Gastrocnemius medialis (tissue), 4 donors: Measurements from ENCODE around the gene LSP1. TPM values are rescaled to one million over a fixed set of nuclear protein-coding genes. Genes with fewer than 3 reads are reported as not detected.

Experiments
- ATAC-seq, 2 donors: fragments of 150-250 bp; one replicate each; pipeline ENCODE4 v1.9.1; 2016
- DNase-seq, 2 donors: peaks; one replicate each; pipeline ENCODE4 v3.0.0-alpha.2; 2019
- H3K27ac ChIP-seq, 4 donors: fragments of 200-600 bp; sonication (generic); 1 replicate in 1 of 4; 2 replicates in 3 of 4; pipeline ENCODE4 v1.5.1; 2016 to 2018; ENCODE audit warnings: mild to moderate bottlenecking in 2 of 4, moderate library complexity in 1 of 4
- H3K27me3 ChIP-seq, 3 donors: fragments of 200-600 bp; sonication (generic) in 2 of 3; 1 replicate in 1 of 3; 2 replicates in 2 of 3; pipeline versions ENCODE4 v1.5.1 to v1.6.0; 2016 to 2019; ENCODE audit warnings: mild to moderate bottlenecking in 1 of 3, moderate library complexity in 1 of 3
- H3K36me3 ChIP-seq, 2 donors: fragments of 200-600 bp; sonication (generic) in 1 of 2; one replicate each; pipeline ENCODE4 v1.5.1; 2017 to 2018
- H3K4me1 ChIP-seq, 2 donors: fragments of 200-600 bp; sonication (generic) in 1 of 2; one replicate each; pipeline ENCODE4 v1.5.1; 2016 to 2017; ENCODE audit warnings: mild to moderate bottlenecking in 2 of 2
- H3K4me3 ChIP-seq, 4 donors: fragments of 200-600 bp; sonication (generic) in 3 of 4; 1 replicate in 1 of 4; 2 replicates in 3 of 4; pipeline ENCODE4 v1.5.1; 2016 to 2019; ENCODE audit warnings: mild to moderate bottlenecking in 2 of 4
- H3K9me3 ChIP-seq, 3 donors: fragments of 200-600 bp; sonication (generic) in 2 of 3; 1 replicate in 1 of 3; 2 replicates in 2 of 3; pipeline ENCODE4 v1.5.1; 2016 to 2019
- POLR2A ChIP-seq, 2 donors: fragments of 450-650 bp; IDR thresholded peaks; one replicate each; pipeline ENCODE4 v1.6.1; 2017; ENCODE audit warnings: antibody characterized with exemption in 2 of 2, mild to moderate bottlenecking in 2 of 2, moderate library complexity in 2 of 2
- in situ Hi-C, 4 donors: fragments of 200-750 bp; cut with MboI; loops; one replicate each; pipeline versions ENCODE4 v1.15.0 to v1.8.0; 2017; ENCODE audit warnings: low sequenced_read_pairs in 4 of 4
- intact Hi-C: fragments of 100-400 bp; cut with DNase I; formaldehyde crosslinking; loops from one replicate; pipeline ENCODE4 v1.15.1; 2023; ENCODE audit warnings: low total_unique reads
- total RNA-seq, 4 donors: library from RNA; depleted of rRNA; stranded (reverse); fragments of >200 nt; gene quantifications; one replicate each; pipeline versions ENCODE4 v1.1.0 to v1.2.3, GENCODE V29; 2016
- TF ChIP-seq, protein P1 (sequence below), 5 experiments: fragments of 450-650 bp in 3 of 5; fragments of 200-600 bp in 2 of 5; sonication (generic) in 2 of 5; IDR thresholded peaks in 4 of 5; conservative IDR thresholded peaks in 1 of 5; 1 replicate in 4 of 5; 2 replicates in 1 of 5; pipeline ENCODE4 v1.5.1; 2016 to 2019; ENCODE audit warnings: antibody characterized with exemption in 5 of 5, mild to moderate bottlenecking in 3 of 5, moderate library complexity in 3 of 5

The LSP1 gene
- total RNA-seq, 4 donors from 2014 or later, result 3.0 to 13.5 (median 5.5) TPM

DNA sequence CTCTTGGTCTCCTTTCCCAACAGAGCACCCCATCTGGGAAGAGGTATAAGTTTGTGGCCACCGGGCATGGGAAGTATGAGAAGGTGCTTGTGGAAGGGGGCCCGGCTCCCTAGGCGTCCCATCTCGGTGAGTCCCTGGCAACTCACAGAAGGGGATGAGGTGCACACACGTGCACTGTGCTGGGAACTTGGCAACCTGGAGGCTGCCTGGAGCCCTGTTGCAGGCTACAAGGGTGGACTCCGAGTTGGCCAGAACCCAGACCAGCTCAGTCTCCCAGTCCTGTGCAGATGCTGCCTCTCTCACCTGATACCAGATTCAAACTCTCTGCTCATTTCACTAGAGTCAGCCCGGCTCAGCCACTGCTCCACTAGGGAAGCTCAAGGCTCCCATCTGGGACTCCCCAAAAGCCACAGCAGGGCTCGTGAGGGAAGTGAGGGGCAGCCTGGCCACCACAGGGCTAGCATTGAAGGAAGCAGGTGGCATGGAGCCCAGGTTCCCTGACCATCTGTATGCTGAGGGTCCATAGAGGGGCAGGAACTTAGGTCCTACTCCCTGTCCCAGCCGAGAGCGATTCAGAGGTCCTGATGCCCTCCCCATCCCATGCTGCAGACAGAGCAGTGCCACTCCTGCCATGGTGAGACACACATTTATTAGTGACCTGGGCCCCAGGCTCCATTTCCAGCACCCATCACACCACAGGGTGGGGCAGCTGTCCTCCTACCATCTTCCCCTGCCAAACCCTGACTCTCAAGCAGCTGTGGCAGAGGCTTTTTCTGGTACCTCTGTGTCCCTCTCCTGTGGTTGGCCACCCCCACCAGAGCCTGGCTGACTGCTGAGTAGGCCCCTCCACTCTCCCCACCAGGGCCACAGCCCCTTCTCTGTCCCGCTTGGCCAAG, 34.8 kb downstream of the LSP1 start:
- Histone ChIP-seq H3K36me3 (no peaks in the 10 kb centered on the region), H3K27me3 (no peaks in the 10 kb centered on the region), H3K27ac (peak overlapping the region; percentile 15 to 87 (median 66)), H3K9me3 (no peaks in the 10 kb centered on the region), H3K4me1 (peaks cover 19 to 45% of the 10 kb centered on the region in 2 donors), H3K4me3 (no peak overlapping the region)
- TF ChIP-seq POLR2A (IDR thresholded peaks at IDR 0.05), result no peak
- TF ChIP-seq, protein P1, sequence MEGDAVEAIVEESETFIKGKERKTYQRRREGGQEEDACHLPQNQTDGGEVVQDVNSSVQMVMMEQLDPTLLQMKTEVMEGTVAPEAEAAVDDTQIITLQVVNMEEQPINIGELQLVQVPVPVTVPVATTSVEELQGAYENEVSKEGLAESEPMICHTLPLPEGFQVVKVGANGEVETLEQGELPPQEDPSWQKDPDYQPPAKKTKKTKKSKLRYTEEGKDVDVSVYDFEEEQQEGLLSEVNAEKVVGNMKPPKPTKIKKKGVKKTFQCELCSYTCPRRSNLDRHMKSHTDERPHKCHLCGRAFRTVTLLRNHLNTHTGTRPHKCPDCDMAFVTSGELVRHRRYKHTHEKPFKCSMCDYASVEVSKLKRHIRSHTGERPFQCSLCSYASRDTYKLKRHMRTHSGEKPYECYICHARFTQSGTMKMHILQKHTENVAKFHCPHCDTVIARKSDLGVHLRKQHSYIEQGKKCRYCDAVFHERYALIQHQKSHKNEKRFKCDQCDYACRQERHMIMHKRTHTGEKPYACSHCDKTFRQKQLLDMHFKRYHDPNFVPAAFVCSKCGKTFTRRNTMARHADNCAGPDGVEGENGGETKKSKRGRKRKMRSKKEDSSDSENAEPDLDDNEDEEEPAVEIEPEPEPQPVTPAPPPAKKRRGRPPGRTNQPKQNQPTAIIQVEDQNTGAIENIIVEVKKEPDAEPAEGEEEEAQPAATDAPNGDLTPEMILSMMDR (IDR thresholded peaks at IDR 0.05 in 4 of 5, conservative IDR thresholded peaks at IDR 0.05 in 1 of 5), result no peak
- ATAC-seq, result no peak
- DNase-seq, result peak in 1 of 2 donors; percentile 32
- intact Hi-C loops (no loop called here), in situ Hi-C loops (loop anchor here in 1 of 4 donors (25.0 kb wide), 1 partner anchor 275 kb away; the partner anchor contains the start of genes INS and TH)

DNA sequence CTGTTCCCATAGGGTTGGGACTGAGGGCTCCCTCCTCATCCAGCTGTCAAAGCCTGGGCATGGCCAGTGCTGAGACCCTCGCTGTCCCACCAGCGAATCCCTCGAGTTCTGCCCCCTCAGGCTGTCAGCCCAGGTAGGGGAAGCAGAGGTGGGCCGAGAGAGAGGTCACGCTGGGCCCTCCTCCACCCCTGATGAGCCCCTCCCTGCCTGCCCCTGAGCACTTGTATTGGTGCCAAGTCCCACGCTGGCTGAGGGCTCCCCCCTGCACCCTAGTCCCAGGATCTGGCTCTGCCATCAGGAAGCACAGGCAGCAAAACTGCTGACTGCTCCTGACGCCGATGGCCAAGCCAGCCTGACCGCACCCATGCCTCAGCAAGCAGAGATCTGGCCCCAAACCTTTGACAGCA, 35.5 kb downstream of the LSP1 start:
- TF ChIP-seq POLR2A (IDR thresholded peaks at IDR 0.05), result no peak
- TF ChIP-seq, protein P1 (IDR thresholded peaks at IDR 0.05 in 4 of 5, conservative IDR thresholded peaks at IDR 0.05 in 1 of 5), result no peak
- intact Hi-C loops (no loop called here), in situ Hi-C loops (loop anchor here in 1 of 4 donors (25.0 kb wide), 1 partner anchor 274 kb away; the partner anchor contains the start of genes INS and TH)
- Histone ChIP-seq H3K27ac (peak overlapping the region; percentile 15 to 87 (median 66)), H3K4me1 (peaks cover 16 to 42% of the 10 kb centered on the region in 2 donors), H3K4me3 (no peak overlapping the region), H3K36me3 (no peaks in the 10 kb centered on the region), H3K27me3 (no peaks in the 10 kb centered on the region), H3K9me3 (no peaks in the 10 kb centered on the region)
- no peak for ATAC-seq
- DNase-seq, result peak in 1 of 2 donors; percentile 13

DNA sequence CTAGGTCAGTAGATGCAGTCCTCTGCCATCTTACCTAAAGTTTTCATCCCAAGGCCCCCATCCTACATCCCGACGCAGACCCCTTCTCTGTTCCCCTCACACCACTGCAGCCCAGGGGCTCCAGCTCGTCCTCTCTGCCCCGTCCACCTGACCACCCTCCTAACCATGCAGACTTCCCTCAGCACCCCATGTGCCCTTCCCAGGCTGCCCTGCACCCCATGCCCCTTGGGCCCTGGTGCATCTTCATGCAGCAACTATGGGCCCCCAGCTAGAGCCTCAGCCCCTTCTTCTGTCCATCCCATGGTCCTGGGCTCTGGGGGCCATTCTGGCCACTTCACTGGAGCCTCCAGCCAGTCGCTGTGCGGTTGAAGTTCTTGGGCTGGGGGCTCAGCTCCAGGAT, 35.9 kb downstream of the LSP1 start:
- H3K9me3 ChIP-seq, result no peaks in the 10 kb centered on the region
- peak overlapping the region in 2 of 4 donors; percentile 84 to 87 for H3K27ac ChIP-seq
- H3K4me1 ChIP-seq, result peaks cover 16 to 42% of the 10 kb centered on the region in 2 donors
- ATAC-seq (no peak), DNase-seq (no peak)
- H3K36me3 ChIP-seq, result no peaks in the 10 kb centered on the region
- H3K27me3 ChIP-seq, result no peaks in the 10 kb centered on the region
- intact Hi-C loops, result no loop called here
- in situ Hi-C loops, result loop anchor here in 1 of 4 donors (25.0 kb wide), 1 partner anchor 273 kb away; the partner anchor contains the start of genes INS and TH
- TF ChIP-seq, protein P1 (IDR thresholded peaks at IDR 0.05 in 4 of 5, conservative IDR thresholded peaks at IDR 0.05 in 1 of 5), result no peak
- no peak for TF ChIP-seq POLR2A (IDR thresholded peaks at IDR 0.05)
- H3K4me3 ChIP-seq, result no peak overlapping the region

DNA sequence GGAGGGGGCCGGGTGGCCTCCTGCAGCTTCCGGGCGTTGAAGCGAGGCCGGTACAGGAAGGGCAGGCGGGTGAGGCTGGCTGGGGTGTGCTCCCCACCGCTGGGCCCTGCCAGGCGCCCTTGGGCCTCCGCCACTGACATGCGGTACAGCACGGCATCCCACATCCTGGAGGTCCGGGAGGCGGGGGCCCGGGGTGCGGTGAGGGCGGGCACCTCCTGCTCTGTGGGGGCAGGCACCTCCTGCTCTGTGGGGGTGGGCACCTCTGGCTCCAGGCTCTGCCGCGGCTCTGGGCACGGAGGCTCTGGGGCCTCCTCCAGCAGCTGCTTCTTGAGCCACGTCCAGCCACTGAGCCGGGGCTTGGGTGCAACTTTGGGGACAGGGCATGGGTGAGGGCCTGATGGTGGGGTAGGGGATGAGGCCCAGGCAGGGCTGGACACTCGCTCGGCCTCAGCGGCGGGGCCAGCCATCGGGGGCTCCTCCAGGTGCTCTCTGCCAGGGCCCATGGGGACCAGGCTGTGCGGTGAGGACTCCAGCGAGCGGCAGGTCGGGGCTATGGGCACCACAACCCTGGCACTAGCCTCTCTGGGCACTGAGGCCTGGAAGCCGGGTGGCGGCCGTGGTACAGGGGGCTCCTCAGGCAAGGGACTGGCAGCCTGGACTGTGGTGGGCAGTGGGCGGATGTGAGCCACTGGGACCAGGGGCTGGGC, 36.5 kb downstream of the LSP1 start:
- ATAC-seq, result no peak

More for the DNA sequence above, 36.5 kb downstream of the LSP1 start:
- no peaks in the 10 kb centered on the region for H3K36me3 ChIP-seq
- H3K4me1 ChIP-seq, result peaks cover 16 to 42% of the 10 kb centered on the region in 2 donors
- peak in 1 of 2 donors; percentile 38 for DNase-seq
- no peak overlapping the region for H3K4me3 ChIP-seq
- no peaks in the 10 kb centered on the region for H3K9me3 ChIP-seq
- peak overlapping the region; percentile 26 to 87 (median 80) for H3K27ac ChIP-seq
- no peaks in the 10 kb centered on the region for H3K27me3 ChIP-seq
- intact Hi-C loops (no loop called here), in situ Hi-C loops (loop anchor here in 1 of 4 donors (25.0 kb wide), 1 partner anchor 273 kb away; the partner anchor contains the start of genes INS and TH)
- no peak for TF ChIP-seq POLR2A (IDR thresholded peaks at IDR 0.05)
- TF ChIP-seq, protein P1 (IDR thresholded peaks at IDR 0.05 in 4 of 5, conservative IDR thresholded peaks at IDR 0.05 in 1 of 5), result no peak
